IPS-15b (cell line): Measurements from ENCODE around the gene HES6.

ENCODE experiments used
- H3K27me3 ChIP-seq: one replicate; pipeline ENCODE4 v1.6.1; 2013; ENCODE audit warnings: low read length; ENCODE audit not compliant: control insufficient read depth, insufficient read depth
- H3K36me3 ChIP-seq: one replicate; pipeline ENCODE4 v1.6.1; 2013; ENCODE audit warnings: low read length; ENCODE audit not compliant: control insufficient read depth, insufficient read depth
- H3K4me1 ChIP-seq: one replicate; pipeline ENCODE4 v1.6.1; 2013; ENCODE audit warnings: mild to moderate bottlenecking, low read length; ENCODE audit not compliant: control insufficient read depth, insufficient read depth
- H3K4me3 ChIP-seq: one replicate; pipeline ENCODE4 v1.5.1; 2013; ENCODE audit warnings: low read depth, low read length
- H3K9ac ChIP-seq: one replicate; pipeline ENCODE4 v1.6.1; 2013; ENCODE audit warnings: low read depth, mild to moderate bottlenecking, low read length
- H3K9me3 ChIP-seq: one replicate; pipeline ENCODE4 v1.6.1; 2013; ENCODE audit warnings: mild to moderate bottlenecking, low read length; ENCODE audit not compliant: control insufficient read depth, insufficient read depth

HES6 gene

DNA sequence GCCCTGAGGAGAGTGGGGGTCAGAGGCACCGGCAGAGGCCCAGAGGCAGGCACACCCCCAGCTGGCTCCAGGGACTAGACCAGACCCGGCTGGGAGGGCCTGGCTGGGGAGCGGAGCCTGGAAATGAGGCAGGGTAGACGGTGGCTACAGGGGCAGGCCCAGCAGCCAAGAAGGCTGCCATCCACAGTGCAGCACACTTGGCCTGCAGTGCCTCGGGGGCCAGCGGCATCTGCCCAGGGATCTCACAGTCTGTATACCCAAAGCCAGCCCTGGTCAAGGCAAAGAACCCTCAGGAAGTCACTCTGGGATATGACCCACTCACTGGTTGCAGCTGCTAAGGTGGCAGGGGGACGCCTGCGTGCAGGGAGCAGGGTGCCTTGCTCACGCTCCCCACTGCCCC is 30.8 kb upstream of the HES6 start:
- Histone ChIP-seq H3K9me3 (no peaks in the 10 kb centered on the region), H3K27me3 (no peaks in the 10 kb centered on the region), H3K4me3 (no peak overlapping the region), H3K9ac (no peak overlapping the region), H3K36me3 (no peaks in the 10 kb centered on the region), H3K4me1 (no peaks in the 10 kb centered on the region)

DNA sequence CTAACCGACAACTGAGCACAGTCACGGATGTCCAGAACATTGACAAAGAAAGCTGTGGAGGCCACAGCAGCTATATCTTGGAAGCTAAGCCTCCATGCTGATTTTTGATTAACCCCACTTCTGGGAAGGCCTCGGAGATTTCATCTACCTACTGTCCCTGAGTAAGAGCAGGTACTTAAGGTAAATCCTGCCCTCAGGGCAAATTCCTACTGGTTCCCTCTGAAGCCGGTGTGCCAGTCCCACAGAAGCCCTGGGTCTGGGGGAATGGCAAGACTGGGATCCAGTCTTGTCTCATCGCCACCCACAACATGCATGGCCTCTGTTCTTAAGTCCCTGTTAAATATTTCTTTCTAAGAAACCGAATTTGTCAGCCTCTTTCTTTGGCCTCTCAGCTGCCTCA is 29.9 kb upstream of the HES6 start:
- no peaks in the 10 kb centered on the region for H3K36me3 ChIP-seq
- no peaks in the 10 kb centered on the region for H3K27me3 ChIP-seq
- H3K9ac ChIP-seq: no peak overlapping the region
- H3K4me3 ChIP-seq: no peak overlapping the region
- H3K9me3 ChIP-seq: no peaks in the 10 kb centered on the region
- H3K4me1 ChIP-seq: no peaks in the 10 kb centered on the region

DNA sequence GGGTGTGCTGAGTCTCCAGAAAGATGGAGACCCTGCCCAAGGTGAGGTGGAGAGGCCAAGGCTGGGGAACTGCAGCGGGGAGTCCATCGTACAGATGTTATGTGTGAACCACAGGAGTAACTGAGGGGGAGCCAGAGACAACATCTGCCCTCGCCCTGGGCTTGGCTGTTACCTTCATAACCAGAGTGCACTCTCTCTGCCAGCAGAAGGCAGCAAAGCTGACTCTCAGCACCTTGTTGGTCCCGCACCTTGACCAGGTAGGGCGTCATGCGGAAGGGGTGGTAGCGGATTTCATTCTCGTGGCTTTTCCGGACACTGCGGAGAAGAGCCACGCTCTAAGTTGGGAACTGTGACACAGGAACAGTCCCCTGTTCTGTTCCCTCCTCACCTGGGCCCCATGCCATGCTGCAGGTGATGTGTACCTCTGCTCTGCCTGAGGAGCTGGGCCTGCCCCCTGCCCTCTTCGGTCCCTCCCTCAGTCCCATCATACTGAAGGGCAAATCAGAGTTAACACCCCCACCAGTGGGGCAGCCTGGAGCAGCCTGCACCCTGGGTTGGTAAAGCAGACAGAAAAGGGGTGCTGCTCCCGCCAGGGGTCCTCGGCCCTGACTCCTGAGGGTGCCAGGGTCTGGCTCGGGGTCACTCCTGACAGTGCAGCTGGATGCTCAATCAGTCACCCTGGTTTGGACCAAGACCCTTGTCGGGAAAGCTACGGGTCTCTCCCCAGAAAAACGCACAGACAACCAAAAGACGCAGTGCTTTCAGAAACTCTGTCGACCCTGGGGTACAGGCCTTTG is 28.2 kb upstream of the HES6 start:
- no peaks in the 10 kb centered on the region for H3K27me3 ChIP-seq
- H3K9ac ChIP-seq: no peak overlapping the region
- no peaks in the 10 kb centered on the region for H3K36me3 ChIP-seq
- H3K9me3 ChIP-seq: no peaks in the 10 kb centered on the region
- H3K4me3 ChIP-seq: no peak overlapping the region
- H3K4me1 ChIP-seq: no peaks in the 10 kb centered on the region

DNA sequence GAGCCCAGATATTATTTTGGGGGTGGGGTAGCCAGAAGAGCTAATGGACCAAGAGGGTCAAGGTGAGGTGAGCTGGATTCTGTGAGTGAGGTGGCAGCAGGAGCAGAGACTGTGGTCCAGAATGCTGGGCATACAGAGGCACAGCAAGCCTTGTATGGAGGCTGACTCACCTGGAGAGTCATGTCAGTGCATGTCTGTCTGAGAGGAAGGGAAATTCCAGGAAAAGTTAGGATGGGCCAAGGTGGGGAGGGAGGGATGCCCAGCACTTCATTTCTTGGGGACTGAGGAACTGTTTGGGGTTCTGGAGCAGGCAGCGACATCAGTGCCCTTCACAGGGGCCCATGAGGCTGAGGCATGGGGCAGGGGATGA is 27.5 kb upstream of the HES6 start:
- Histone ChIP-seq H3K9ac (no peak overlapping the region), H3K4me1 (no peaks in the 10 kb centered on the region)

DNA sequence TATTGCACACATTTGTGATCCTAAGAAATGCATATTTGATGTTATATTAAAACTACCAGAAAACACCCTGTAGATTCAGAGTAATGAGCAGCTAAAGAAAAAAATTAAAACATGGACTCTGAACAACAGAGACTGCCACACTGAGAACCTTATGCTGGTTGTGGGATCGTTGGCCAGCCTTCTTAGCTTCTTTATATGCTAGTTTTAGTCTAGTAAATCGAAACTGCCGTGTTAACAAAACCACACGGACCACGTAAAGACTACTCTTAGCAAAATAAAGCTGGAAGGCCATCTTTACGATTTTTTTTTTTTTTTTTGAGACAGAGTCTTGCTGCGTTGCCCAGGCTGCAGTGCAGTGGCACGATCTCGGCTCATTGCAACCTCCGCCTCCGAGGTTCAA is 25.8 kb upstream of the HES6 start:
- no peaks in the 10 kb centered on the region for H3K4me1 ChIP-seq
- no peaks in the 10 kb centered on the region for H3K9me3 ChIP-seq
- peaks cover 2% of the 10 kb centered on the region for H3K36me3 ChIP-seq
- H3K27me3 ChIP-seq: no peaks in the 10 kb centered on the region
- H3K4me3 ChIP-seq: no peak overlapping the region
- H3K9ac ChIP-seq: no peak overlapping the region

More for the DNA sequence above, 27.5 kb upstream of the HES6 start:
- H3K4me3 ChIP-seq: no peak overlapping the region
- H3K9me3 ChIP-seq: no peaks in the 10 kb centered on the region
- no peaks in the 10 kb centered on the region for H3K27me3 ChIP-seq
- H3K36me3 ChIP-seq: no peaks in the 10 kb centered on the region

DNA sequence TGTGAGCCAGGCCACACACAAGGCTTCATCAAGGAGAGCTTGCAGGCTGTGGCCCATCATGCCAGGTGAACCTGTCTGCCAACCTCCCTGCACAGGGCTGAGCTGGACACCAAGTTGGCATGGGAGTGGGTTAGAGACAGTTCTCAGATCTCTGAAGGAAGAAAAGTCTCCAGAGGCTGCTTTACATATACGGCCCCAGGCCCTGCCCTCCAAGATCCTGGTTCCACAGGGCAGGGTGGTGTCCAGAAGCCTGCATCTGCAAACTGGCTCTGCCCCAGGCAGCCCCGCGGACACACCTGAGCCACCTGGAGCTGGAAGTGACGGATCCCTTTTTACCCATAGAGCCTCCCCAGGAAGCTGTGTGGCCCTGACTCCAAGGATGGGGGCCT is 24.2 kb upstream of the HES6 start:
- H3K36me3 ChIP-seq: peaks cover 5% of the 10 kb centered on the region
- H3K4me3 ChIP-seq: no peak overlapping the region
- H3K9ac ChIP-seq: no peak overlapping the region
- no peaks in the 10 kb centered on the region for H3K4me1 ChIP-seq
- H3K9me3 ChIP-seq: no peaks in the 10 kb centered on the region
- H3K27me3 ChIP-seq: no peaks in the 10 kb centered on the region

DNA sequence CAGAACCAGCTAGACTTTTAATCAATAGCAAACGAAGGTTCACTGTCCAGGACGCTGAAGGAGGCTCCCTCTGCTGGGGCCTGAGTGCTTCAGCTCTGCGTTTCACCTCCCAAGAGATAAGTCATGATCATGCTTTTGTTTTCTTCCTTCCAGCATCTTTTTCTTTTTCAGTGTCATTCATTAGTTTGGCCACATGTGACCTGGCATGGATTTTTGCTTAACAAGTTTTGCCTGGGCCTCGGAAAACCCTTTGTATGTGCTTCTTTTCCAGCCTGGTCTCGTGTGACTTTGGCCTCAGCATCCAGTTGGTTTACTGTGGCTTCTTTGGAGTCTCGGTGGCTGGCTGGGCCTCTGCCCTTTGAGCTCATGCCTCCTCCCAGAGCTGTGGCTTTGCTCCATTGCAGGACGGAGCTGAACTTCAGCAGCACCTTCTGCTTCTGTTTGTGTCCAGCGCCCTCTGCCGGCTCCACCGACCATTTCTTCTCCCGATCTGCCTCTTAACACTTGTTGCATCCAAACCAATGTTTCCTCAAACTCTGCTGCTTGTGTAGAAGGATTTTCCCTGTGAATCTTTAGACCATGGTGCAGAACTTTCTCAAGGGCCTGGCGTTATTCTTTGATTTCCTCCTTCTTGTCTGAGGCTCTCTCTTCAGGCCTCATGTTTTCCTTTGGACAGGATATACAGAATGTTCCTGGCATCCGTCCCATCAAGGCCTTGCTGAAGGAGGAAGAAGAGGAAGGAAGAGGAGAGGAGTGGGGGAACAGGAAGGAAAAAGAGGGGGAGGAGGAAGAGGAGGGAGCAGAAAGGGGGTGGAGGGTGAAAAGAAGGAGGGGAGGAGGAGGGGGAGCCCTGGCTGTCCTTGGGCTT is 23.6 kb upstream of the HES6 start:
- H3K9ac ChIP-seq: no peak overlapping the region
- no peaks in the 10 kb centered on the region for H3K4me1 ChIP-seq
- H3K27me3 ChIP-seq: no peaks in the 10 kb centered on the region
- H3K9me3 ChIP-seq: no peaks in the 10 kb centered on the region
- H3K36me3 ChIP-seq: peaks cover 7% of the 10 kb centered on the region
- no peak overlapping the region for H3K4me3 ChIP-seq

DNA sequence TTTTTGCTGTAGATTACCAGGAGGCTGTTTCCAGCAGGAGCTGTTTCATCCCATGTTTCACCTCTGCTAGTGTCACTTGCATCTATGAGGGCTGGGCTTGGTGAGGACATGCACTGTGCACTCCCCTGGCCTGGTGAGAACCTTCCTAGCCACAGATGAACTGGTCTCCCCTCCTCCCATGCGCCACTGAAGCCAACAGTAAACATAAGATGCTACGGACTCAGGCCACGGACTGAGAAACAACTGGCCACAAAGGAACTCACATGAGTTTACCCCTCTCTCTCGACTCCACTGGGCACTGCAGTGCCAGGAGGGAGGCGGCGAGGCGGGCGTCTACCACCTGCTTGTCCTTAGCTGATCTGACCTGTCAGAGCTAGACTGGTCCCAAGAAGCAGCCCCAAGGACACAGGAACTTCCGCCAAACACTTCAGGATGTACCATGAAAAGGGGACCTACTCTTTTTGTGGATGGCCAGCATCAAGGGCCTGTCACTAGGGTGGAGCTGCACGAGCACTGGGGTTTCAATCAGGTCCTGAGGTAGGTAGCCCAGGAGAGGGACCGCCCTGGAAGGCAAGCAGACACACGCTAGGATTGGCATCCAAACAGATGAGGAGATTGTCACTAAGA is 22.8 kb upstream of the HES6 start:
- H3K9me3 ChIP-seq: no peaks in the 10 kb centered on the region
- no peak overlapping the region for H3K9ac ChIP-seq
- no peaks in the 10 kb centered on the region for H3K4me1 ChIP-seq
- no peaks in the 10 kb centered on the region for H3K27me3 ChIP-seq
- H3K4me3 ChIP-seq: no peak overlapping the region
- H3K36me3 ChIP-seq: peaks cover 10% of the 10 kb centered on the region

DNA sequence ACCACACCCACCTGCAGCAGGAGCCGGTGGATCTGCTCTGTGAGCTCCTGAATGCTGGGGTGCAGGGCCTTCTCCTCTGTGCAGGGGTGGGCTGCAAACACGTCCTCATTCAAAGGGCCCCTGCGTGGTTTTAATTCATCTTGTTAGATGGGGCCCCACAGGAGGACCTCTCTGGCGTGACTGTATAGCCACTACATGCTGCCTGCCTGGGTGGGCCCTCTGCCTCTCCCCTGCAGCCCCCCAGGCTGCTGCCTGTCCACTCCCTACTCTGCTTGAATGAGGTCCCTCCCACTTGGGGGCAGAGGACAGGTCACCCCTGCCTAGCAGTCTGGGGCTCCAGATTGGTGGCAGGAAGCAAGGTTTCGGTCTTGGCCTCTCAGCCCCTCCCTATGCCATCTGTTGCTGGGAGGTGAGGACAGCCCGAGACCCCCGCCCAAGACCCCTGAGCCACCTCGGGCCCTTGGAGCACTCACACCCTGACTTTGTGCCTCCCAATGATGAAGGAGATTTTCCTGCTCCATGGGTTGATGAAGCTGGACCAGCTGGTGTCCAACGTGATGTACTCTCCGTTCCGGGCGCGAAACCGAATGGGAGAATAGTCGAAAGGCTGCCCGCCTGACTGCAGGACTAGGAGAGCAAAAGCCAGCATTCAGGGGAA is 22.0 kb upstream of the HES6 start:
- peaks cover 10% of the 10 kb centered on the region for H3K36me3 ChIP-seq
- no peaks in the 10 kb centered on the region for H3K4me1 ChIP-seq
- no peaks in the 10 kb centered on the region for H3K27me3 ChIP-seq
- H3K9me3 ChIP-seq: no peaks in the 10 kb centered on the region
- no peak overlapping the region for H3K4me3 ChIP-seq
- no peak overlapping the region for H3K9ac ChIP-seq

DNA sequence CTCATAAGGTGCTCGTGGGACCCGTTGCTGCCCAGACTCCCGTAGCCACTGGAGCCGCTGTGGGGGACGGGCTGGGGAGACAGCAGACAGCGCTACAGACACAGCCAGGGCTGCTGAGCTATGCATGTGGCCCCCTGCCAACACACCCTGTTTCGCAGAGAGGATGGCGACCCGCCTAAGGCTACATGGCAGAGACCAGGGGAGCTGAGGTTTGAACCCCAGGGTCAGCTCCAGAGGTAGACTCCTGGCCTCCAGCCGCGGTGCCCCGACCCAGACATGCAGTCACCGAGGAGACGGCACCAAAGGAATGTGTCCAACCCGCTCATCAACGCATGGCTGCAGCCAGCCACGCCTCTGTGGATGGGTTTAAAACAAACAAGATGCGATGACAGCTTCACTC is 21.0 kb upstream of the HES6 start:
- Histone ChIP-seq H3K4me1 (no peaks in the 10 kb centered on the region), H3K36me3 (peaks cover 10% of the 10 kb centered on the region), H3K9ac (no peak overlapping the region), H3K4me3 (no peak overlapping the region), H3K27me3 (no peaks in the 10 kb centered on the region), H3K9me3 (no peaks in the 10 kb centered on the region)

DNA sequence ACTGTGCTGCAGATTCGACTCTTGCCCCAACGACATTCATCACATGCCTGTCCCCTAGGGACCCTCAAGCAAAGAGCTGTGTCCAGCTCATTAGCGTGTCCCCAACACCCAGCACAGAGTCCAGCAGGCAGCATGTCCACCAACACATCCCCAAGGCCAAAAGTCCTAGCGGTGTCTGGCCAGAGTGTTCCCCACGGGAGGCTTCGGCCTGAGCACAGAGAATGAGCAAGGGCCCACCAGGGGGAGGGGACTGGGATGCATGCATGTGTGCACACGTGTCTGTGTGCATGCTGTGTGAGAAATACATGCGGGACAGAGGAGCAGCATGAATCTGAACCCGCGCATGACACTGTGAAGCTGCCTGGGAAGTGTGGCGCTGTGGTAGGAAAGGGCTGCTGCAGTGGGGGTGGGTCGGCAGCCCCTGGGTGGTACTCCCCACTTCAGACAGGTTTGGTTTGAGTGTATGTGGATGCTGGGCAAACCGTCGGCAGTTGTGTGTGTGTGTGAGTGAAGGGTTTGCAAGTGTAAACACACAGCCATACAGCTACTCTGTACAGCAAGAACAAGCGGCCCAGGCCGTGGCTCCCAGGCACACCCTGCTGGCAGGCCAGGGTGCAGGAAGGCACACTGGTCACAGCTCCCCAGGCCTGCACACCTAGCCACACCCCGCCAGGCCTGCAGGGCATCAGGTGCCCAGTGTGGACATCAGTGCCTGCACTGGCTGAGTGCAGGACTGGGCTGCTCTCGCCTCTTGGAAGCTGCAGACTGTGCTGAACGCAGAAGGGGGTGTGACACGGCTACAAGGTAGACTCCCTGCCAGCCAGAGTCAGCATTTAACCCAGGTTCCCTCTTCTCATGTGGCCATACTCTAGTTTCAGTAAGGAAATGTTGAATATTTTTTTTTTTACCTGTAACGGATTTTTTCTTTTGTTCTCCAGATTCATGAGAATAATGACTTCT is 19.5 kb upstream of the HES6 start:
- Histone ChIP-seq H3K9ac (no peak overlapping the region), H3K4me1 (no peaks in the 10 kb centered on the region), H3K27me3 (no peaks in the 10 kb centered on the region), H3K4me3 (no peak overlapping the region), H3K36me3 (peaks cover 10% of the 10 kb centered on the region), H3K9me3 (no peaks in the 10 kb centered on the region)
